ENCODE data around the gene BCL11B.

DNA sequence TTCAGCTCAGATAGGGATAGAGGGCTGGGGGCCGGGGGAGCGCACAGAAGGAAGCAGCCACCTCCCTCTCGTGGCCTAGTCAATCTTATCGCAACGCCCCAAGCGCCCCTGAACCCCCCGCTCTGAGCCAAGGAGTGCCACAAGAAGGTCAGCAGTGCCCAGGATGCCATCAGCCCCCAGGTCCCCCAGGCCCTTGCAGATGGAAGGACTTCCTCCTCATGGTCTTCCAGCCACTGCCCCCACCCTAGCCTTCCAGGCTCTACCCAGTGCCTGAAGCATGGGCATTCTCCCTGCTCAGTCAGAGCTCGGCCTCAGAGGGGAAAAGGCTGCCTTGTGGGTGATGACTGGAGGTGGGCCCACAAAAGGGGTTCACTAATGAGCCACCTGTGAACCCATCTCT lies 68.2 kb downstream of the BCL11B start:
- TF ChIP-seq, protein P1, sequence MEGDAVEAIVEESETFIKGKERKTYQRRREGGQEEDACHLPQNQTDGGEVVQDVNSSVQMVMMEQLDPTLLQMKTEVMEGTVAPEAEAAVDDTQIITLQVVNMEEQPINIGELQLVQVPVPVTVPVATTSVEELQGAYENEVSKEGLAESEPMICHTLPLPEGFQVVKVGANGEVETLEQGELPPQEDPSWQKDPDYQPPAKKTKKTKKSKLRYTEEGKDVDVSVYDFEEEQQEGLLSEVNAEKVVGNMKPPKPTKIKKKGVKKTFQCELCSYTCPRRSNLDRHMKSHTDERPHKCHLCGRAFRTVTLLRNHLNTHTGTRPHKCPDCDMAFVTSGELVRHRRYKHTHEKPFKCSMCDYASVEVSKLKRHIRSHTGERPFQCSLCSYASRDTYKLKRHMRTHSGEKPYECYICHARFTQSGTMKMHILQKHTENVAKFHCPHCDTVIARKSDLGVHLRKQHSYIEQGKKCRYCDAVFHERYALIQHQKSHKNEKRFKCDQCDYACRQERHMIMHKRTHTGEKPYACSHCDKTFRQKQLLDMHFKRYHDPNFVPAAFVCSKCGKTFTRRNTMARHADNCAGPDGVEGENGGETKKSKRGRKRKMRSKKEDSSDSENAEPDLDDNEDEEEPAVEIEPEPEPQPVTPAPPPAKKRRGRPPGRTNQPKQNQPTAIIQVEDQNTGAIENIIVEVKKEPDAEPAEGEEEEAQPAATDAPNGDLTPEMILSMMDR (IDR thresholded peaks at IDR 0.05) = no peak
- TF ChIP-seq POLR2A (IDR thresholded peaks at IDR 0.05) (no peak), POLR2AphosphoS5 (IDR thresholded peaks at IDR 0.05) (no peak)

Data from upper lobe of left lung (tissue), 4 donors.